ENCODE data around the gene JAZF1. TPM values are rescaled to one million over a fixed set of nuclear protein-coding genes. Genes with fewer than 3 reads are reported as not detected.

Gene JAZF1
- total and polyA plus RNA-seq, 2 of the 8 experiments (the other 6 are each of a cell fraction or from before 2014, with no cell fraction given) = 2.6 to 21.8 TPM

GRCh38 chr7:27911920-27912319, 268.7 kb downstream of the JAZF1 start:
- Histone ChIP-seq H3K4me1 (replicated peaks in 1 of 4; ENCODE audit: control insufficient read depth in 3 of 4, insufficient read depth in 4 of 4, low read length in 3 of 4) (peaks cover 18 to 33% (median 28%) of the 10 kb centered on the region in 4 experiments), H2AK5ac (ENCODE audit: low read depth, low read length) (no peak overlapping the region), H3K79me1 (ENCODE audit: low read depth, low read length) (no peaks in the 10 kb centered on the region), H3K4me2 (ENCODE audit: insufficient read depth in 1 of 2, low read depth in 2 of 2, low read length in 2 of 2) (peak overlapping the region in 1 of 2 experiments; percentile 15; a peak in 1 of 4 replicates), H2BK120ac (replicated peaks; ENCODE audit: low read depth, low read length) (no peak overlapping the region), H4K20me1 (replicated peaks in 1 of 2; ENCODE audit: control insufficient read depth in 1 of 2, insufficient read depth in 2 of 2, low read length in 2 of 2) (no peaks in the 10 kb centered on the region), H3K27me3 (replicated peaks in 1 of 4; ENCODE audit: control insufficient read depth in 3 of 4, extremely low read depth in 1 of 4, insufficient read depth in 3 of 4, low read length in 3 of 4) (no peaks in the 10 kb centered on the region), H2BK15ac (ENCODE audit: low read length) (no peak overlapping the region), H4K91ac (replicated peaks; ENCODE audit: insufficient read length, low read length) (no peak overlapping the region), H3K27ac (ENCODE audit: low read depth, low read length) (no peak overlapping the region; the same call in 1 of the 2 replicates), H3K23ac (ENCODE audit: insufficient read length) (no peak overlapping the region), H3K18ac (ENCODE audit: extremely low read depth, low read length) (peak overlapping the region; percentile 29; the same call in 1 of the 2 replicates), H3K23me2 (ENCODE audit: low read depth, low read length) (no peaks in the 10 kb centered on the region), H3K14ac (ENCODE audit: insufficient read length) (no peak overlapping the region), H4K8ac (ENCODE audit: extremely low read depth, insufficient read depth, low read length) (no peak overlapping the region), H3K9me3 (ENCODE audit: insufficient read depth in 2 of 2, low read depth in 1 of 2, low read length in 1 of 2) (peaks cover 0 to 4% of the 10 kb centered on the region in 2 experiments; a peak in 1 of 4 replicates), H3K9ac (replicated peaks in 1 of 4; ENCODE audit: extremely low read depth in 1 of 4, low read depth in 3 of 4, low read length in 3 of 4) (no peak overlapping the region), H2BK20ac (ENCODE audit: low read length) (no peak overlapping the region), H3K4me3 (ENCODE audit: extremely low read depth in 1 of 4, insufficient read depth in 2 of 4, low read depth in 3 of 4, low read length in 4 of 4) (peak overlapping the region in 1 of 4 experiments; percentile 3; a peak in 1 of 8 replicates), H2AFZ (ENCODE audit: low read length) (no peak overlapping the region), H3K4ac (replicated peaks; ENCODE audit: insufficient read length, low read depth, low read length) (no peak overlapping the region), H3K79me2 (ENCODE audit: control insufficient read depth in 1 of 2, insufficient read depth in 2 of 2, low read length in 2 of 2) (no peaks in the 10 kb centered on the region), H2BK12ac (ENCODE audit: low read depth, low read length) (no peak overlapping the region; the same call in 1 of the 2 replicates), H3K56ac (replicated peaks; ENCODE audit: insufficient read length, low read depth, low read length) (no peak overlapping the region), H3K36me3 (ENCODE audit: control insufficient read depth in 2 of 4, insufficient read depth in 4 of 4, low read length in 3 of 4) (no peaks in the 10 kb centered on the region), H2BK5ac (ENCODE audit: low read depth, low read length) (0 out of 2 replicates have a peak overlapping the region, but pooled peaks have one; percentile 29), H4K5ac (ENCODE audit: insufficient read length, low read depth, low read length) (peak overlapping the region; percentile 73)
- DNase-seq (ENCODE audit: low read depth in 1 of 2, low spot score in 2 of 2) (no peak), FAIRE-seq (no peak)
- 28% methylated on average over 3 of the region's 3 CpGs; no CpG with 5 or more reads in 1 of the 2 experiments for WGBS, 2 experiments (ENCODE audit: extremely low coverage in 1 of 2, insufficient coverage in 1 of 2, insufficient read length in 1 of 2, insufficient replicate concordance in 2 of 2, low coverage in 1 of 2, low lambda C conversion rate in 2 of 2, missing lambda C conversion rate in 1 of 2)
- POLR2A ChIA-PET (ENCODE audit: partially characterized antibody) = no interaction called here
- CTCF ChIA-PET (ENCODE audit: partially characterized antibody) = interaction anchor here (2.4 to 5.6 kb wide), 2 partner anchors 8 to 109 kb away, joined by 7 to 28 read pairs; no protein-coding TSS in a partner anchor
- TF ChIP-seq SP2 (IDR thresholded peaks at IDR 0.05; ENCODE audit: low read length) (no peak), CREB1 (IDR thresholded peaks at IDR 0.05) (no peak), TBP (IDR thresholded peaks at IDR 0.05; ENCODE audit: low read depth, low read length) (no peak), EZH2 (IDR thresholded peaks at IDR 0.05; ENCODE audit: low read depth, low read length, severe bottlenecking) (no peak), NRF1 (IDR thresholded peaks at IDR 0.05; ENCODE audit: low read depth, low read length) (no peak), BCL11A (IDR thresholded peaks at IDR 0.05; ENCODE audit: low read depth in 2 of 2, low read length in 2 of 2) (no peak), CTBP2 (IDR thresholded peaks at IDR 0.05; ENCODE audit: borderline replicate concordance, insufficient read depth, insufficient read length, low read length) (no peak)
- TF ChIP-seq, protein P1, sequence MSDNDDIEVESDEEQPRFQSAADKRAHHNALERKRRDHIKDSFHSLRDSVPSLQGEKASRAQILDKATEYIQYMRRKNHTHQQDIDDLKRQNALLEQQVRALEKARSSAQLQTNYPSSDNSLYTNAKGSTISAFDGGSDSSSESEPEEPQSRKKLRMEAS (IDR thresholded peaks at IDR 0.05) = no peak

All from H1 (cell line).